Vagina (tissue), 2 donors: Measurements from ENCODE around the gene TAS2R41. TPM values are rescaled to one million over a fixed set of nuclear protein-coding genes. Genes with fewer than 3 reads are reported as not detected.

Source experiments
- DNase-seq, 2 donors: peaks; one replicate each; pipeline ENCODE4 v3.0.0-alpha.2; 2017; ENCODE audit errors: extremely low spot score in 2 of 2
- H3K27ac ChIP-seq: fragments of 200-600 bp; sonication (generic); one replicate; pipeline ENCODE4 v1.5.1; 2019
- H3K27me3 ChIP-seq: fragments of 200-600 bp; sonication (generic); one replicate; pipeline ENCODE4 v1.5.1; 2019
- H3K36me3 ChIP-seq, 2 donors: fragments of 200-600 bp; sonication (generic); one replicate each; pipeline ENCODE4 v1.5.1; 2017 to 2019
- H3K4me1 ChIP-seq: fragments of 200-600 bp; sonication (generic); one replicate; pipeline ENCODE4 v1.5.1; 2019
- H3K4me3 ChIP-seq, 2 donors: fragments of 200-600 bp; sonication (generic); 1 replicate in 1 of 2; 2 replicates in 1 of 2; pipeline ENCODE4 v1.5.1; 2016 to 2019
- H3K9me3 ChIP-seq: fragments of 200-600 bp; sonication (generic); one replicate; pipeline ENCODE4 v1.5.1; 2019
- CTCF ChIP-seq, 3 experiments: fragments of 450-650 bp in 2 of 3; fragments of 200-600 bp in 1 of 3; sonication (generic) in 1 of 3; IDR thresholded peaks; one replicate each; pipeline ENCODE4 v1.5.1; 2017 to 2019; ENCODE audit warnings: antibody characterized with exemption in 3 of 3, mild to moderate bottlenecking in 2 of 3, moderate library complexity in 2 of 3
- POLR2A ChIP-seq, 2 donors: fragments of 450-650 bp; IDR thresholded peaks; one replicate each; pipeline ENCODE4 v1.6.1; 2017; ENCODE audit warnings: antibody characterized with exemption in 2 of 2, mild to moderate bottlenecking in 2 of 2, moderate library complexity in 2 of 2
- POLR2AphosphoS5 ChIP-seq, 2 donors: sonication (generic); formaldehyde crosslinking; IDR thresholded peaks; one replicate each; pipeline ENCODE4 v1.9.0; 2017; ENCODE audit warnings: antibody characterized with exemption in 2 of 2, mild to moderate bottlenecking in 2 of 2, low read depth in 1 of 2; ENCODE audit not compliant: insufficient read depth in 1 of 2
- intact Hi-C: fragments of 100-400 bp; cut with DNase I; formaldehyde crosslinking; loops from one replicate; pipeline ENCODE4 v1.15.1; 2023
- total RNA-seq: library from RNA; depleted of rRNA; stranded (reverse); fragments of >200 nt; gene quantifications from one replicate; pipeline ENCODE4 v1.2.3, GENCODE V29; 2016

Gene TAS2R41
- total RNA-seq, 1 donor from 2014 or later = not detected

DNA sequence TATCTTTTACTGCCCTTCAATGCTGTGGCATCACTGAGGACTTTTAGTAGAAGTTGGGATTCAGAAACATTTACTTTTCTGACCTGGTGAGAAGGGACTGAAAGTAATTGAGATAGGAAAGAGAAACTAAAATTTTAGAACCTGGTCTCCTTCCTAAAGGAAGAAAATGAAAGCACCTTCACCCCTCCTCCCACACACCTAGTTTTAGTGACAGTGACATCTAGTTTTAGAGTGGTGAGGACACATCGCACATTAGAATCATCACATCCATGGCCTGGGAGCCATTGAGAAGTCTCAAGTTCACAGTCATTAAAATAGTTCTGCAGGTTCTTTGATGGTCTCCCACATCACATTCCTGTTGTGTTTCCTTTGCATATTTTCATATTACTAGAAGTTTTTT lies 16.1 kb downstream of the TAS2R41 start:
- TF ChIP-seq POLR2AphosphoS5 (IDR thresholded peaks at IDR 0.05; ENCODE audit: insufficient read depth in 1 of 2, low read depth in 1 of 2) = no peak
- TF ChIP-seq POLR2A (IDR thresholded peaks at IDR 0.05) = no peak
- no peak for TF ChIP-seq CTCF (IDR thresholded peaks at IDR 0.05)
- intact Hi-C loops = loop anchor here (10.0 kb wide), 1 partner anchor 641 kb away; no protein-coding TSS in a partner anchor

DNA sequence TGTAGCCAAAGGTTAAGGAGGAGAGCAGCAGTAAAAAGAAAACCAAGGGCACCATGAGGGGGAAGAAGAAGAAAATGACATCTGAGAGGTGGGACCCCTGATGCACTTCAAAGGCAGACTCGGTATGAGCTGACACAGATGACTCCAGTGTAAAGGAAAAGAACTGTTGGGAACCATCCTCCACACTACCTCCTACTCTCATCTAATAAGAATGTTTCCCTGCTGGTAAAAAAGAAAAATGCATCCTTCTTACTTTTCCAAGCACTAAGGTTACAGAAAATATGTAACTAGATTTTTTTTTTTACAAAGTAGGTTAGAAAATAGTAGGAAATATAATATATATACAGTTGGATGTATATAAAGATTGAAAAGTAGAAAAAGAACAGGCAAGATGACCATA lies 16.9 kb downstream of the TAS2R41 start:
- H3K4me3 ChIP-seq = no peak overlapping the region
- no peaks in the 10 kb centered on the region for H3K9me3 ChIP-seq
- no peaks in the 10 kb centered on the region for H3K27me3 ChIP-seq
- no peak overlapping the region for H3K27ac ChIP-seq
- H3K4me1 ChIP-seq = peaks cover 21% of the 10 kb centered on the region
- DNase-seq = no peak
- intact Hi-C loops = loop anchor here (10.0 kb wide), 1 partner anchor 640 kb away; no protein-coding TSS in a partner anchor
- TF ChIP-seq POLR2A (IDR thresholded peaks at IDR 0.05) = no peak
- no peaks in the 10 kb centered on the region for H3K36me3 ChIP-seq

More for the DNA sequence above, 16.1 kb downstream of the TAS2R41 start:
- Histone ChIP-seq H3K4me3 (no peak overlapping the region), H3K36me3 (no peaks in the 10 kb centered on the region), H3K4me1 (peaks cover 12% of the 10 kb centered on the region), H3K27me3 (no peaks in the 10 kb centered on the region), H3K27ac (no peak overlapping the region), H3K9me3 (no peaks in the 10 kb centered on the region)
- DNase-seq = no peak

DNA sequence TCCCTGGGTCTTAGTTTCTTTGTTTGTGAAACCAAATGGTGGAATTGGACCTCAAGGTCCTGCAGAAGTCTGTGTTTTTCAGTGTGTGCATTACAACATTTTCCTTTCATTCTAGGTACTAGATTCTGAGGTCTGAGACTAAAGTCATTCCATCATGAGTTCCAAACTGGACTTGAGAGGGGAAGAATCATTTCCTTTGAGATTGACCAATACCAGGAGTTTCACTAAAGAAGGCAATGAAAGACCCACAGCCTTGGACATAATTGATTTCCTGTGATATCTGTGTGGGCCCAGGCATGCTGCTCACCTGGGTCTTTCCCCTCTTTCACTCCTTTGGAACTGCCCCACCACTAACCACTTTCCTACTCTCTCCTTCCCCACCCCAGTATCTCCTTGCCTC lies 18.2 kb downstream of the TAS2R41 start:
- no peak overlapping the region for H3K27ac ChIP-seq
- H3K27me3 ChIP-seq = no peaks in the 10 kb centered on the region
- H3K9me3 ChIP-seq = no peaks in the 10 kb centered on the region
- no peaks in the 10 kb centered on the region for H3K36me3 ChIP-seq
- TF ChIP-seq POLR2AphosphoS5 (IDR thresholded peaks at IDR 0.05; ENCODE audit: insufficient read depth in 1 of 2, low read depth in 1 of 2) (no peak), CTCF (IDR thresholded peaks at IDR 0.05) (no peak), POLR2A (IDR thresholded peaks at IDR 0.05) (no peak)
- H3K4me1 ChIP-seq = peaks cover 33% of the 10 kb centered on the region
- intact Hi-C loops = loop anchor here (10.0 kb wide), 1 partner anchor 639 kb away; no protein-coding TSS in a partner anchor
- H3K4me3 ChIP-seq = no peak overlapping the region
- no peak for DNase-seq

DNA sequence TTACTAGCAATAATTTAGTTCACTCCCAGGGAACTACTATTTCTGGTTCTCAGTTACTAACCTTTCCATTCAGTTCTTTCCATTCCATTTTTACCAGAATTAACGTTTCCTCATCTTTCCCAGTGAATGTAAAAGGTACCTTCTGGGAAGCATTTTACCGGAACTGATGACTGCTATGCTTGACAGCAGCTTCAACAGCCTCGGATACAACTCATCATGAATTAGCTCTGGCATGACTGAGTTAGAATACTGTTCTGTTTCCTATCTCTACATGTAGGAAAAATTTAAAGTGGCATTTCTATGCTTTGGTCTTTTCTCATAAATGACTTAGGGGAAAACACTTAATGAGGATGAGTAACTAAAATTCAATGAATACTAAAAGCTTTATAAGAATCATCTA lies 18.6 kb downstream of the TAS2R41 start:
- Histone ChIP-seq H3K4me1 (peaks cover 34% of the 10 kb centered on the region), H3K27me3 (no peaks in the 10 kb centered on the region), H3K4me3 (no peak overlapping the region), H3K27ac (no peak overlapping the region), H3K9me3 (no peaks in the 10 kb centered on the region), H3K36me3 (no peaks in the 10 kb centered on the region)
- no peak for DNase-seq
- intact Hi-C loops = loop anchor here (10.0 kb wide), 1 partner anchor 639 kb away; no protein-coding TSS in a partner anchor
- no peak for TF ChIP-seq CTCF (IDR thresholded peaks at IDR 0.05)
- no peak for TF ChIP-seq POLR2A (IDR thresholded peaks at IDR 0.05)
- no peak for TF ChIP-seq POLR2AphosphoS5 (IDR thresholded peaks at IDR 0.05; ENCODE audit: insufficient read depth in 1 of 2, low read depth in 1 of 2)

DNA sequence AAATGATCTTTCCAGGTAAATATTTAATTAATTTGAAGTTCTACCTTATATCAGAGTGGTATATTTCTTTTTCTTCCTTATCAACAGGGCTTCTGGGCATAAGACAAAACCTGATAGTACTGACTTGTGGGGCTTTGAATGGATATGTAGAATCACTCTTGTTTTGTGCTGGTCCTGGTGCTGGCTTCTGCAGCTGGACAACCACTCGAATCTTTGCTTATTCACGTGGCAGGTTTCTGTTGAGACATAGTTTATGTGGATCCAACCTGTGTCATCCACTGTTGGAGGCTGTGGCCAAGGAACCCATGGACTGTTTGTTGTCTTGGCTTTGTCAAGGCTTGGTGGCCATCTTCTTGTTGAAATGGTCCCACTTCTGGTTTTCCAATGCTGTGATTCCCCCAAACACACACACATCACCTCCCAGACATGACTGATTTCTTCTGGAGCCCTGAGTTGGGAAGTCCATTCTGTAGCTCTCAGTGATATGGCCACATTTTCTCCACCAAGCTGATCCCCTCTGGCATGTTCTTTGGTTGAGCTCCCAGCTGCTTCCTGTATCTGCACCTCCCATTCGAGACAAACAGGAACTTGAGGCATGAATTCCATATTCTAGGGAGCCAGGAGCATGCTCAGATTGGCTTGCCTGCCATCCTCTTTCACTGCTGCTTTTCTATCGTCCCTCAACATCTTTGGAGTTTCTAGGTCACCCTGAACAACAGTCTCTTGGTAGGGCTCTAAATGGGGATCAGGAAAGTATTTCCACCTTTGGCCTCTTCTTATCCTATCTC lies 19.5 kb downstream of the TAS2R41 start:
- TF ChIP-seq POLR2AphosphoS5 (IDR thresholded peaks at IDR 0.05; ENCODE audit: insufficient read depth in 1 of 2, low read depth in 1 of 2) (no peak), CTCF (IDR thresholded peaks at IDR 0.05) (no peak), POLR2A (IDR thresholded peaks at IDR 0.05) (no peak)
- intact Hi-C loops = loop anchor here (10.0 kb wide), 1 partner anchor 638 kb away; no protein-coding TSS in a partner anchor
- H3K4me3 ChIP-seq = no peak overlapping the region

More for the DNA sequence above, 19.5 kb downstream of the TAS2R41 start:
- no peaks in the 10 kb centered on the region for H3K36me3 ChIP-seq
- no peaks in the 10 kb centered on the region for H3K9me3 ChIP-seq
- DNase-seq = no peak
- no peaks in the 10 kb centered on the region for H3K27me3 ChIP-seq
- H3K4me1 ChIP-seq = peaks cover 32% of the 10 kb centered on the region
- no peak overlapping the region for H3K27ac ChIP-seq
